Mammary epithelial cell (primary cell): ENCODE measurements around the gene BHMT2.

Source experiments
- CTCF ChIP-seq, 2 donors: IDR thresholded peaks in 1 of 2; conservative IDR thresholded peaks in 1 of 2; 2 replicates each; pipeline ENCODE4 v1.5.1; 2011 to 2012; ENCODE audit warnings: inconsistent platforms in 2 of 2, low read length in 2 of 2, mild to moderate bottlenecking in 2 of 2, control low read depth in 1 of 2, low read depth in 1 of 2; ENCODE audit not compliant: insufficient read depth in 1 of 2; ENCODE audit errors: extremely low read depth in 1 of 2
- EZH2 ChIP-seq: IDR thresholded peaks from 2 replicates; pipeline ENCODE4 v1.6.1; 2012; ENCODE audit warnings: low read length, inconsistent platforms, borderline replicate concordance

- TF ChIP-seq EZH2 (no peak), CTCF (conservative IDR thresholded peaks at IDR 0.05 in 1 of 2, IDR thresholded peaks at IDR 0.05 in 1 of 2; ENCODE audit: extremely low read depth in 1 of 2, insufficient read depth in 1 of 2, low read depth in 1 of 2, low read length in 2 of 2) (no peak)
Observed at GRCh38 chr5:79124607-79125006, 55.0 kb downstream of the BHMT2 start.
